Dermis blood vessel endothelial cell (primary cell): ENCODE data around the gene SPTBN1. TPM values are rescaled to one million over a fixed set of nuclear protein-coding genes. Genes with fewer than 3 reads are reported as not detected.
A peak's percentile ranks its signal among the peaks of the same experiment; 100 is the strongest.

Source experiments
- DNase-seq: peaks from one replicate; pipeline ENCODE4 v3.0.0; 2010
- total RNA-seq: library from RNA; depleted of rRNA; stranded (reverse); fragments of >200 nt; gene quantifications from 2 replicates; pipeline ENCODE4 v1.2.3, GENCODE V29; 2014

The SPTBN1 gene
- total RNA-seq = 916 and 1,118 TPM in 2 replicates

DNA sequence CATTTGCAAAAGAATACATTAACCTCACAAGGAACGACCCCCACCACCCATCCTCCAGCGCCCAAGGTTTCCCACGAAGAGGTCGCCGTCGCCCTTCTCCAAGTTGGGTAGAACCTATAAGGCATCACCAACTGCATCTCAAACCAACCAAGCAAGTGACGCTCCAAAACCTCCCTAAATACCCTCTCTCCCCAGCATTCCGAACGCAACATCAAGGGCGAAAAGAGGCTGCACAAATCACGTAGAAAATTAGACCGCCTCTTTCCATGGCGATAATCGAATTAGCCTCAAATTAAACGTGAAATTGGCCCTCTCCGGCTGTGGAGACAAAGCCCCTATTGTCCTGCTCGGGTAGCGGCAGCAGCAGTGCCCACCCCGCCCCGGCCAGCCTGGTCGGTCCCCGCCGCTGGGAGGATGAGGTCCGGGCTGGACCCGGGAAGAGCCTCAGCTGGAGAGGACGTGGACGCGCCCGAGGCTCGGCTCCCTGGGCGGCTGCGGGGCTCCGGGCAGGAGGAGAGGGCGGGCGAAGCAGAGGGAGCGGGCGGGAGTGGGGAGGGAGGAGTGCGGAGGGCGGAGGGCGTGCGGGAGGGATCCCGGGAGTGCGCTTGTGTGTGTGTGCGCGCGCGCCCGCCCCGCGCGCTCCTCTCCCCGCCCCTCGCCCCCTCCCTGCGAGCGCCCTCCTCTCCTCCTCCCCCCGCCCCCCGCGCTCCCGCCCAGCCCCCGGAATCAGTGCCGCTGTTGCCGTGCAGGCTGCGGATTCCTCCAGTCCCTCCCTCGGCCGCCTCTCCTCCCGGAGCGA, at the start of gene SPTBN1:
SPTBN1 (plus strand) TSS at position 765 of the 799 bp plus-strand sequence. CDS start 70,092 bp downstream, outside the sequence.
- DNase-seq = peak; percentile 95

DNA sequence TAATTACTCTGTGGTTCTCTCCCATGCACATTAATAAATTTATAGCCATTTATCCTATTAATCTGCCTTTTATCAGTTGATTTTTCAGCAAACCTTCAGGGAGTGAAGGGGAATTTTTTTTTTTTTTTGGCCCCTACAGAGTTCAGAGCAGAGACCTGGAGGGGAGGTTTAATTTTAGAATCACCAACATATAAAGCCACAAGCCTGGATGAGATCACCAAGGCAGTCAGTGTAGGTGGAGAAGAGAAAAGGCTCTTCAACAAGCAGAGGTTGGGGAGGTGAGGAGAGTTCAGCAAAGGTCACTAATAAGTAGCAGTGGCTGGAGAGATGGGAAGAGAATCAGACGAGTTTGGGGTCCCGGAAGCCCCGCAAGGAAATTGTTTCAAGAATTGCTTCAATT, 48.4 kb upstream of the SPTBN1 start:
- DNase-seq = no peak

DNA sequence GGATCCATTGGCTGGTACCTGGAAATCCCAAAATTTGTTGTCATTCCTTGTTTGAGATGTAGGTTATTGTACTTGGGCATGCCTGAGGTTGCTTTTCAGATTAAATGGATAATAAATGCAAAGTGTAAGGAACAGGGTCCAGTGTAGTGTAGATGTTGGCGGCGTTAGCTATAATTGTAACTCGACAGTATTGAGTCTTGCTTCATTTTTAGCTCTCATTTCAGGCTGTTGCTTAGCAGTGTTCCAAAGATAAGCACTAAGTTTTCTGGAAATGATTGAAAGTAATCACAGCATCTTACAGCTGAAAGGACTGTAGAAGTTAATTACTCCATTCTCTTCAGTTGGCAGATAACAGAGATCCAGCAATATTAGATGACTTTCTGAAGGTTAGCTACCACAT, 47.8 kb upstream of the SPTBN1 start:
- DNase-seq = no peak

DNA sequence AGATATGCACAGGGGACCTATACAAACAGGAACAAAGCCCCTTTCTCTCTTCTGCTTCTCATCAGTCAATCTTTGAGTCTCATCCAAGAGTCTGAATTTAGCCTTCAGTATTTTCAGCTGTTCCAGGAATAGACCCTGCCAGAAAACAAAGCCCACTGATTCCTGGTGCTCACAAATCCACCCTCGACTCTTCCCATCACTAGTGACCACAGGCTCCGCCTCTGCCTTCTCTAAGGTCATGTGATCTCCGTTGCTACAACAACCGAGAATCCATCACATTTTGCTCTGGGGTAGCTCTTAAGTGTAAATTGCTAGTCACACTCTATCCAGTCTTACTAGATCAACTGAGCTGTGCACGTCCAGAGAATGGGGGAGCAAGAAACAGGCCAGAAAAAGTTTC, 46.4 kb upstream of the SPTBN1 start:
- peak; percentile 37 for DNase-seq

DNA sequence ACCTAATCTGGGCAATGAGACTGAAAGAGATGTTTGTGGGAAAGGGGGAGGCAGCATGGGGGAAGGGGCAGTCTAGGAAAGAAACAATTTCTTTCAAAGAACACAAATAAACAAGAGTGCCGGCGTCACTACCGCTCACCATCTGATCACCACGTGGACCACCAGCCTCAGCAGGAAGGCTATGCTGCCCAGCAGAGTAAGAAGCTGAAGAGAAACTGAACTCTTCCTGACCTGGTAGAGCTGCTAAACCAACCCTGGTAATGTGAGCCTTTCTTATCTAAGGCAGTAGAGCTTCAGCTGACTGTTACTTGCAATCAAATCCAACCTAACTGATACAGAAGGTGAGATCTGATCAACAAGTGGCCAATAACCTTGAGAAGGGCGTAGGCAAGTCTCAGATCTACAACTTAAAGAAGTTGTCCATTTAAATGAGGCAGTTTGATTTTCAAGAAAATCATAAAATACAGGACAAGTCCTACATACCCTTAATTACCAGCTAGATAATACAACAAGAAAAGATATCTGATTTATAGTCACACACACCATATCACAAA, 44.2 kb upstream of the SPTBN1 start:
- DNase-seq = no peak

DNA sequence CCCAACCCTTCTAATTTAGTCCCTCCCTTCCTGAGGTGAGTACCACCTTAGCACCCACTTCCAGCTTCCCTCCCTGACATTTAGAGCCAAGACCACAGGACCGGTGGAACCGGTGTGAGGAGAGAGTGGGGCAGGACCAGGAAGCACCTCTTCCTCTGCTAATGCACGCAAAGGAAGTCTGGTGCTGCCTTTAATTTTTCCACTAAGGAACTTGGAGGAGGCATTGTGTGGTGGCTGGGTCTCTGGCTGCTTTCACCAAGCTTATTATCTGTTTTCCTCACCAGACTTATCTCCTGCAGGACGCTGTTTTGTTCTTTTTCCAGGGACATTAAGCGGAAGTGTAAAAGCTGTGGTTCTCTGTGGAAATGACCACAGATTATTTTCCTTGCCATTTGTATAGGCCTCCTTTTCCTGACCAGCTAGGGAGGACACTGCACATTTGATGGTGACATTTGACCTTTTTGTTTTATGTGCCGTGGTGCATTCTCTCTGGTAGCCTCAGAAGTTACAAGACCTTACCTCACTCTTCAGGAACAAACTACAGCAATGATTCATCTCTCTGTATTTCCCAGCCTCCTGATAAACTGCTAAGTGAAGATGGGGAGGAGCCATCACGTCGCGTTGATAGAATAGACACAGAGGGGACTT, 39.8 kb upstream of the SPTBN1 start:
- DNase-seq = peak; percentile 96

DNA sequence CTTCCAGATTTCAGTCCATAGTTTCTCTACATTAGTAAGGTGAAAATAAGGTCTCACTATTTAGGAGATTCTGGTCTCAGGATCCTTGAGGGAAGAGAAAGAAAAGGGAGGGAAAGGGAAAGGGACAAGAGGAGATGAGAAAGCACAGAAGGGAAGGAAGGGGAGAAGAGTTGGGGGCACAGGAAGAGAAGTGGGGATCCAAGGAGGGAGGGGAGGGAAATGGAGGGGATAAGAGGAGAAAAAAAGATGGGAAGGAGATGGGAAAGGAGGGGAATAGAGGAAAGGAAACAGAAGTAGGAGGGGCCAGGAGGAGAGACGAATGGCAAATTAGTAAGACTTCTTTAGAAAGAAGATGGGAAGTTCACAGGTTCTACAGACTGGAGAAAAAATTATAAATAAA, 39.2 kb upstream of the SPTBN1 start:
- DNase-seq = no peak

DNA sequence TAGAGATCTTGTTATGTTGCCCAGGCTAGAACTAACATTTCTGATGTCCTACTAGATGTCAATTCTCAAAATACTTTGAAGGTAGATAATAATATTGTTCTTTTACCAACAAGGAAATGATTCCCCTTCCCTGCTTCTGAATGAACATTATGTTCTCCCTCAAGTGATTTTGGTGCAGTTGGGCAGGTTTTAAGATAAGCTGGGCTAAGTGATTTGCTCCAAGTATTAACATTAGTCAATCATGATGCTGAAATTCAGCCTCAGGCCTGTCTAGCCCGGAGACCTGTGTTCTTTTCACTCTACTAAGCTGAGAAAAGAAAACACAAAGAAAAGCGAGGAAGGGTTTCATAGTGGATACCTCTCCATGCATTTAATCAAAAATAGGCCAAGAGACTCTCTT, 38.5 kb upstream of the SPTBN1 start:
- DNase-seq = no peak

DNA sequence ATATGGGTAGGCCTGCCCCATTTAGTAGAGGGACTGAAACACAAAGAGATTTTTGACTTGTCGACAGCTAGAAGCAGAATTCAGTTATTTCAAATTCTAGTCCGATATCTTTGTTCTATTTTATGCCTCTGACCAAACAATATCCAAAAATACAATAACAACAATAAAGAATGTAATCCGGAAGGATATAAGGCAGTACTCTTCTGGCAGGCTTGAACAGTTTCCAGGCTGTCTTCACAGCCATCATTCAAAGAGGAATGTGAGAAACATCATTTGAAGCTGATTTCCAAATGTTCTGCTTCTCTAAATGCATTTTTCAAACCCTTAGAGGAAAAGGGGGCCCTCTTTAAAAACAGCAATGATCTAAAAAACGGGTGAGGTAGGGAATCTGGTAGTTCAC, 36.7 kb upstream of the SPTBN1 start:
- DNase-seq = peak; percentile 64

DNA sequence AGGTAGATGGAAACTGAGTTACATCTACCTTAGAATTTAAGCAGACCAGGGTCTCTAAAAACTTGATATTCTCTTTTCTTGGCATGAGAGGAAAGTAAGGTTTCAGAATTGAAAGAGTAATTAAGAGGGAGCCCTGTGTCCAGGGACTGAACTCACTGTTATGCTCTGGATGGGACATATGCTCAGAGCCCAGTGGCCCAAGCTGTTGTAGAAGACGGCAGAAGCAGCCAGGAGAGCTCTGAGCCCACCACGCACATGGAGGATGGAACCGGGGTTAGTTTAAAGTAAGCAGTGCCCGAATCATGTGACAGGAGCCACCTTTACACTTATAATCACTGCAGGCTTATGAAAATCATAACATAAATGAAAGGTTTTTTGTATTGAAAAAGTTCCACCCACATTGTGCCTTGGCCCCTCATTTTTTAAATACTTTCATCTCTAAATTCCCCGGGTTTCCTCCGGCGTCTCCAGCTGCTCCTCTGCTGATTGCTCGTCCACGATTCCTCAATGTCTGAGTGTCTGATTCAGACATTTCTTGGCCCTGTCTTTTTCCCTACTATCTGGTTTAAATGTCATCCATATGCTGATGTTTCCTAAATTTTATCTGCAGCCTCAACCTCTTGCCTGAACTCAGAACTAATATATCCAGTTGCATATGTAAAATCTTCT, 36.1 kb upstream of the SPTBN1 start:
- DNase-seq = no peak

DNA sequence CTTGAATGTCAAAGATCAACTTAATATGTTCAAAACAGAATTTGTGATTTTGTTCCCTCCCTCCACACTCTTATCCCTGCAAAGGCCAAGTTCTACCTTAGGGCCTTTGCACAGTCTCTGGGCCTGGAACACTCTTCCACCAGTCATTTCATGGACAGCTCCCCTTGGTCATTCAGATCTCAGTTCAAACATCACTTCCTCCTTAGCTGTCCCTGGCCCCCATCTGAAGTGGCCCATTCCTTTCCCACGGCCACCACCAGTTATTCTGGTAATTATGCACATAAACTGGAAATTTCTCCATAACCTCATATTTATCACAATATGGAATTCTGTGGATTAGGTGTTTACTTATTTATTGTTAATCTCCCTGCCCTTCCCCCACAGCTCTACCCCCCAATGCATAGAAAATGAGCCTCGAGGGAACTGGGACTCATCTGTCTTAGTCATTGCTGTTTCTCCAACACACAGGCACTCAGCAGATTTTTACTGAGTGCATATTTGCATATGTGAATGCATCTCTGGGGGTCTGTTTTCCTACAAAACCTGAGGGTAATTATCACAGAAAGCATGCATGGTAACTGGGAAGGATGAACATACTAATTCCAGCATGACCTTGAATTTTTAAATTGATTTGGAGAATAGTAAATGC, 35.5 kb upstream of the SPTBN1 start:
- no peak for DNase-seq

DNA sequence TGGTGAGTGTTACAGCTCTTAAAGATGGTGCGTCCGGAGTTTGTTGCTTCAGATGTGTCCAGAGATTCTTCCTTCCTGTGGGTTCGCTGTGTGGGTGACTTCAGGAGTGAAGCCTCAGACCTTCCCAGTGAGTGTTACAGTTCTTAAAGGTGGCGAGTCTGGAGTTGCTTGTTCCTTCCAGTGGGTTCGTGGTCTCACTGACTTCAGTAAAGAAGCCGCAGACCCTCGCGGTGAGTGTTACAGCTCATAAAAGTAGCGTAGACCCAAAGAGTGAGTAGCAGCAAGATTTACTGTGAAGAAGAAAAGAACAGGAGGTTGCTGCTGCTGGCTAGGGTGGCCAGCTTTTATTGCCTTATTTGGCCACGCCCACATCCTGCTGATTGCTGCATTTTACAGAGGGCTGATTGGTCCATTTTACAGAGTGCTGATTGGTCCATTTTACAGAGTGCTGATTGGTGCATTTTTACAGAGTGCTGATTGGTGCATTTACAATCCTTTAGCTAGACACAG, 34.0 kb upstream of the SPTBN1 start:
- no peak for DNase-seq

DNA sequence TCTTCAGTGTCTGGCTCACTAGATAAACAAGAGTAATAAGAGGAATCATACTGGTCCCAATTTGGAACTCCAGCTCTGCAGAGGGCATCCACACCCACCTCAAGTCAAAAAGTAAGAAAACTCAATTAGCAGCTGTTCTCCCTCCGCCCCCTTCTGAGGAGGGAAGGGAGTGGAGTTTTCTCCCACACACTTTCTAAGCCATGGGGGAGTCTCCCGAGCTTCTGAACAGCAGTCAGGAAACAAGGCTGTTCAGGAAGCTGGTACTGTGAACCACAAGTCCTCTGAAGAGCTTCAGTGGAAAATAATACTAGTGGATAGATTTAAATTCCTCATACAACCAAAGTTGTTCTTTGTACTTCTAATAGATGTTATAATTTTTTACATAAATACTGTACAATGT, 32.9 kb upstream of the SPTBN1 start:
- DNase-seq = peak; percentile 84

DNA sequence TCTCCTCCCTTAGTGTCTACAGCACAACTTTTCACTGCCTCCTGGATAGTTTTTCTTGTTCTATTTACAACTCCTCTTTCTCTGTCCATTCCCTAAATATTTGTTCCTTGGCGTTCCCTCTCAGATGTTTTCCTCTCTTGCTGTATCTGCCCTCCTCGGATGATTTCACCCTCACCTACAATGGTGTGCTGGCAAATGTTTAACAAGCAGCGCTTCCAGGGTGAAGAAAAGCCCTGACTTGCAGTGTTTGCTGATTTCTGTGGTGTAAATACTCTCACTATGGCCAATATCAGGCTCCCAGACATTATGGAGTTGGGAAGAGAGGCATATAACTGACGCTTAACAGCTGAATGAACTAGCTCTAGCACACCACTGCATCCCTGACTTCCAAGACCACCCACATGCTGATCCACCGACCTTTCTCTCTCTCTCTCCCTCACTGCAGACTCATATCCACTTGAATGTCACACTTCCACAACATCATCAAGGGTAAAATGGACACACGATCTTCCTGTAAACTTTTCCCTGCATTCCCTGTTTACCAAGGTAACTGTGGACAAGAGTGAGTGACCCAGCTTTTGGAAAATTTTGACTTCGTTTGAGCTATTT, 31.5 kb upstream of the SPTBN1 start:
- no peak for DNase-seq

DNA sequence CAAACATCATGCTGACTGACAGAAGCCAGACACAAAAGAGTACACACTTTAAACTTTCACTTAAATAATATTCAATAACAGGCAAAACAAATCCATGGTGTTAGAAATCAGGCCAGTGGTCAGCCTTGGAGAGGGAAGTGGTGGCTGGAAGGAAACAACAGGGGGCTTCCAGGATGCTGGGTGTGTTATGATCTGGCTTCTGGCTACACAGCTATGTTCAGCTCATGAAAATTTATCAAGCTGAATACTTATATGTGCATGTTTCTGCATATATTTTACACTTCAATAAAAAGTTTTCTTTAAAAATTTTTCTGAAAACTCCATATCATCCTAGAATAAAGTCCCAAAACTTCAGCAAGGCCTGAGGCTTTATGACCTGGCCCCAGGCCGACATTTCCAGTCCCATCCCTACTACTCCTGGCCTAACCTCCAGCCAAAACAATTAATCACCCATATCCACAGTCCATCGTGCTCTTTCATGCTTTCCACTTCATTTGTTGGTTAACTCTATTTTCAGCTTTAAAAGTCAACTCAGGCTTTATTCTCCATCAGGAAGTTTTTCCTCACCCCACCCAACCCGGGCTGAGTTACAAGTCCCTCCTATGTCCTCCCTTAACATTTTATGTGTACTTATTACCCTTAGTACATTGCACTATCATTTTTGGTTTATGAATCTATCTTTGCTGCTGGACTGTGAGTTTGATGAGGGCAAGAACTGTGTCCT, 27.9 kb upstream of the SPTBN1 start:
- DNase-seq = no peak

DNA sequence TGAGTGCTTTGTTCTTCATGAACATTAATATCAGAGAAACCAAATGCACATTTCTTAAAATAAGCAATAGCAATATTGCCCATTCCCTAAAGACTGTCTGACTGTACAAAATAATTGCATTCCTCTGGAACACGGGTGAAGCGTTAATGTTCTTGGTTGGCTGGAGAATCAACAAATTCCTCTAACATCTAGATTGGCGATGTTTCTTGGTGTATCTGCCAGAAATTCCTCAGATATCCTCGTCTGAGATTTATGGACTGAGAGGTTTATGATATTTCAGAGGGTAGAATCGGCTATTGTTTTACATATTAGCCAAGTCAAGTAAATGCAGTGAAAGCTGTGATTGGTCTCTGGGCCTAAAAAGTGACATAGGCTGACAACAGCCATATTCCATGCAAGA, 27.1 kb upstream of the SPTBN1 start:
- peak; percentile 24 for DNase-seq

DNA sequence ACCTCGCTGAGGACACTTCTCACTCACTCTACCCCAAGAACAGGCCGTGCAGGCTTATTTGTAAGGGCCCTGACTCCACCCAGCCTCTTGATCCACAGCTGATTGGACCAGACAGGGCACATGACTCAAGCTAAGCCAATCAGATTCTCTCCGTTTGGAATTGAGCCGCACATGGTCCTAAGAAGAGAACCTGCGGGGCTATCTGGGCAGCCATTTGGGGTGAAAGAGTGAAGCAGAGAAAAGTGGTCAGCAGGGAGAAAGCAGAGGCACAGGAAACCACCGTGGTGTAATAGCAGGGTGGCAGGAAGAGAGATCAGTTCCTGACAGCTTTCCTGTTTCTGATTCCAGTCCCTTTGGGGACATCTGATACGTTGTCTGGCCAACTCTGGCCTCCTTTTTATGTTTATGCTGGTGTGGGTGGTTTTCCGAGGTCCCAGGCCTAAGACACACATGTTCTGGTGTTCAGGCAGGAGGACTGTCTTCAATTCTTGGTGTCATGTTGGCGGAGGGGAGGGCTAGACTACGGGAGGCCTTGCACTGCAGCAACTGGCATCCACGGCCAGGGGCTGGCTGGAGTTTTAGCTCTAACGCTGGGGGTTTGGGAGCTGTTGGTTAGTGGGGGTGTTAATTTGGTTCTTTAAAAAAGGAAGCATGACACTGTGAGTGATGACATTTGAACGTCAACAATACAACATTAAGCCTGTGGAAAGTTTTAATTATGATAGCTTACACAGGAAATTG, 26.1 kb upstream of the SPTBN1 start:
- peak; percentile 58 for DNase-seq

DNA sequence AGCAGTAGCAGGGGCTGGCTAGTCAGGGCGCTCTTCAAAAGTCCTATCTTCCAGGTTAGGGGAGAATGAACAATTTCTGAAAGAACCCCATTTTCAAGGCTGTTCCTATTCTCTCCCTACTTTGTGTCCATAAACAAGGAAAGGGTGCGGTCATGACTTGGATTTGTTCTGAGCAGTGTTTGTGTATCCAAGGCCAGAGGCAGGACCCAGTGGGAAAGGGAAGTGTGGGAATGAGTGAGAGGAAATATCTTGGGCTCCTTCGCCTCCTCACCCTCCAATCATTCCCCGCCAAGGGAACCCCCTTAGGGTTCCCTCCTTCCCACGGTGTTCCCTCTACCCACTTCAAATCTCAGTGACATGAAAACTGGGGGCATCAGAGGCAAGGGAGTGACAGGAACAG, 25.5 kb upstream of the SPTBN1 start:
- peak; percentile 49 for DNase-seq

DNA sequence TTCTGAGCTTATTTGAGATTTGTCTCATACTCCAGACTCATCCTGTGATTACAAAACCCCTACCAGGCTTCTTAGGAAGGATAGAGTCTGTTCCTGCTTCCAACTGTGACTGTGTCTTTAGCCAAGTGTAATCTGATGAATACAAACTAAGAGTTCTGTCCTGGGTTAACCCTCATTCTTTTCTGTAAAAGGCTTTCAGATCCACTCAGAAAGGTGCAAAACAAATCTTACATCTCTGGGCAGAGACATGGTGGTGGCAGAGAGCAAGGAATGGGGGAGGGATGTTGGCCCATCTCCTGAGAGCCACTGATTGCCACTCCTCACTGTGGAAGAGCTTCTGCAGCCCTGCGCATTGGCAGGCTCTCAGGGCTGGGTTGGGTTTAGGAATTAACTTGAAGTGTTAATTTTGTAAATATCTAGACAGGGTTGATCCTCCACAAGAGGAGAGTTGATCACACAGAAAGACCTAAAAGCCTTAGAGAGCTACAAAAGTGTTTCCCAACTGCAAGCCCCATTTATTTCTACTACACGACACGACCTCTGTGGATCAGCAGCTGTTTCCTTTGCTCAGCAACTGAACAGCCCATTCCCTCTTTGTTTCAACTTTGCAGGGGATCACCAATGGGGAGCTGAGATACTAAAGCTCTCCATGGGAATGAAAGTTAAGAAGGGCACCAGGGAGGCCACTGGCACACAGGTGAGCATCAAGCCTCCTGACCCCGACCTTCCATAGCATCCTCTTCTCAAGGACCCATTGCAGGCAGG, 23.7 kb upstream of the SPTBN1 start:
- peak; percentile 42 for DNase-seq

DNA sequence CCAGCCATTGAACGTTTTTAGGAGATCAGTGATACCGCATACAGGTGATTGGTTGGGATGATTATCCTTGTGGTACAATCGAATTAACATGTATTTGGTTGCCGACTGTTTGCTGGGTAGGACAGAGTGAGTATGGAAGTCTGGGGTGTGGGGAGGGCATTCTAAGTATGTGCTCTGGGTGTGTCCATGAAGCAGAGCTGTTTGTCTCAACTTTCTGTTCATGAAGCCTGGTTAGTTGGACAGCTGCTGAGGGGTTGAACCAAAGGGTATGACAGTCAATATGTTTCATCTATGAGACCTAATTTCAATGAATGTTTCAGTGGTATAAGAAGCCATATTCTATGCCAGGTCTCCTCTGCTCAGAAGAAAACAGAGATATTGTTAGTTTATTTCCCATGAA, 21.9 kb upstream of the SPTBN1 start:
- no peak for DNase-seq
